Measurements from ENCODE around the gene PHKB. TPM values are rescaled to one million over a fixed set of nuclear protein-coding genes. Genes with fewer than 3 reads are reported as not detected.

PHKB gene
- total and polyA plus RNA-seq, 2 donors from 2014 or later: 48.3 to 80.5 TPM

- no peaks in the 10 kb centered on the region for H3K4me1 ChIP-seq (ENCODE audit: control insufficient read depth in 2 of 3, insufficient read depth in 2 of 3, low read depth in 1 of 3, low read length in 3 of 3)
- no peak for DNase-seq
- no peak overlapping the region for H3K27ac ChIP-seq (ENCODE audit: low read depth in 2 of 2, low read length in 2 of 2)
- no peak overlapping the region for H3K4me3 ChIP-seq (ENCODE audit: low read length in 3 of 3)
- intact Hi-C loops (cut with DNase I): no loop called here
- H3K9me3 ChIP-seq (ENCODE audit: control insufficient read depth in 2 of 3, insufficient read depth in 1 of 3, low read length in 3 of 3): no peaks in the 10 kb centered on the region
- H3K36me3 ChIP-seq (ENCODE audit: control insufficient read depth in 2 of 3, insufficient read depth in 3 of 3, low read length in 3 of 3): peaks cover 0 to 18% (median 12%) of the 10 kb centered on the region in 3 donors
- no peak for FAIRE-seq
- H3K27me3 ChIP-seq (ENCODE audit: control insufficient read depth, insufficient read depth, low read length): no peaks in the 10 kb centered on the region
- TF ChIP-seq, protein P1, sequence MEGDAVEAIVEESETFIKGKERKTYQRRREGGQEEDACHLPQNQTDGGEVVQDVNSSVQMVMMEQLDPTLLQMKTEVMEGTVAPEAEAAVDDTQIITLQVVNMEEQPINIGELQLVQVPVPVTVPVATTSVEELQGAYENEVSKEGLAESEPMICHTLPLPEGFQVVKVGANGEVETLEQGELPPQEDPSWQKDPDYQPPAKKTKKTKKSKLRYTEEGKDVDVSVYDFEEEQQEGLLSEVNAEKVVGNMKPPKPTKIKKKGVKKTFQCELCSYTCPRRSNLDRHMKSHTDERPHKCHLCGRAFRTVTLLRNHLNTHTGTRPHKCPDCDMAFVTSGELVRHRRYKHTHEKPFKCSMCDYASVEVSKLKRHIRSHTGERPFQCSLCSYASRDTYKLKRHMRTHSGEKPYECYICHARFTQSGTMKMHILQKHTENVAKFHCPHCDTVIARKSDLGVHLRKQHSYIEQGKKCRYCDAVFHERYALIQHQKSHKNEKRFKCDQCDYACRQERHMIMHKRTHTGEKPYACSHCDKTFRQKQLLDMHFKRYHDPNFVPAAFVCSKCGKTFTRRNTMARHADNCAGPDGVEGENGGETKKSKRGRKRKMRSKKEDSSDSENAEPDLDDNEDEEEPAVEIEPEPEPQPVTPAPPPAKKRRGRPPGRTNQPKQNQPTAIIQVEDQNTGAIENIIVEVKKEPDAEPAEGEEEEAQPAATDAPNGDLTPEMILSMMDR (IDR thresholded peaks at IDR 0.05; ENCODE audit: borderline replicate concordance, extremely low read depth, insufficient read depth): no peak
- no peak overlapping the region for H3K9ac ChIP-seq (ENCODE audit: low read length in 3 of 3)
Observed at GRCh38 chr16:47666434-47666833, 205.3 kb downstream of the PHKB start.

DNA sequence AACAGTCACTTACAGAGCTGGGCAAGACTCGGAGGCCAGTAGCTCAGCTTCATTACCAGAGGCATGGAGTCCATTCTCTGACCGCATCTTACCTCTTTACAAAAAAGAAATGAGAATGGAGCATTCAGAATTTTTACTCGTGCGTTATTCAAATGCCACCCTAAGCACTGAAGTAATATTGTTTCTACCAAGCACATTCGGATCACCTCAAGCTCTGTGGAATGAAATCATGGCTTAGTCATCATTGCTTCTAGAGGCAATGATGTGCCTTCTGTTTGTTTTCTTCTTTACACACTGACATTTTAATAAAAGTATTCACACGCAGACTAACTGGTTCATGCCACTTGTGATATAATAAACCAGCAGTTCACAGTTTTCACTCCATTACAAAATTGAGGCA, 206.8 kb downstream of the PHKB start:
- Histone ChIP-seq H3K27ac (ENCODE audit: low read depth in 2 of 2, low read length in 2 of 2) (no peak overlapping the region), H3K36me3 (ENCODE audit: control insufficient read depth in 2 of 3, insufficient read depth in 3 of 3, low read length in 3 of 3) (peaks cover 0 to 9% (median 4%) of the 10 kb centered on the region in 3 donors), H3K27me3 (ENCODE audit: control insufficient read depth, insufficient read depth, low read length) (no peaks in the 10 kb centered on the region), H3K9me3 (ENCODE audit: control insufficient read depth in 2 of 3, insufficient read depth in 1 of 3, low read length in 3 of 3) (no peaks in the 10 kb centered on the region), H3K4me3 (ENCODE audit: low read length in 3 of 3) (no peak overlapping the region), H3K4me1 (ENCODE audit: control insufficient read depth in 2 of 3, insufficient read depth in 2 of 3, low read depth in 1 of 3, low read length in 3 of 3) (no peaks in the 10 kb centered on the region), H3K9ac (ENCODE audit: low read length in 3 of 3) (no peak overlapping the region)
- DNase-seq: no peak
- no peak for FAIRE-seq
- TF ChIP-seq, protein P1 (IDR thresholded peaks at IDR 0.05; ENCODE audit: borderline replicate concordance, extremely low read depth, insufficient read depth): no peak
- intact Hi-C loops (cut with DNase I): no loop called here

GRCh38 chr16:47672475-47672874, 211.3 kb downstream of the PHKB start:
- H3K36me3 ChIP-seq (ENCODE audit: control insufficient read depth in 2 of 3, insufficient read depth in 3 of 3, low read length in 3 of 3): peaks cover 5 to 19% (median 14%) of the 10 kb centered on the region in 3 donors
- FAIRE-seq: no peak

More at GRCh38 chr16:47672475-47672874, 211.3 kb downstream of the PHKB start:
- H3K4me1 ChIP-seq (ENCODE audit: control insufficient read depth in 2 of 3, insufficient read depth in 2 of 3, low read depth in 1 of 3, low read length in 3 of 3): no peaks in the 10 kb centered on the region
- intact Hi-C loops (cut with DNase I): no loop called here
- H3K27ac ChIP-seq (ENCODE audit: low read depth in 2 of 2, low read length in 2 of 2): no peak overlapping the region
- H3K4me3 ChIP-seq (ENCODE audit: low read length in 3 of 3): no peak overlapping the region
- DNase-seq: no peak
- H3K9me3 ChIP-seq (ENCODE audit: control insufficient read depth in 2 of 3, insufficient read depth in 1 of 3, low read length in 3 of 3): peaks cover 0 to 6% (median 0%) of the 10 kb centered on the region in 3 donors
- TF ChIP-seq, protein P1 (IDR thresholded peaks at IDR 0.05; ENCODE audit: borderline replicate concordance, extremely low read depth, insufficient read depth): no peak
- H3K9ac ChIP-seq (ENCODE audit: low read length in 3 of 3): no peak overlapping the region
- no peaks in the 10 kb centered on the region for H3K27me3 ChIP-seq (ENCODE audit: control insufficient read depth, insufficient read depth, low read length)

Measured in kidney (tissue), 14 donors.